ENCODE measurements around the gene TLE6. TPM values are rescaled to one million over a fixed set of nuclear protein-coding genes. Genes with fewer than 3 reads are reported as not detected.
"Not testable (repeated sequence)": the region's sequence is repeated elsewhere in the genome, so short reads cannot be mapped to it uniquely, and the experiment has no call there.

Gene TLE6
- total RNA-seq, 1 donor from 2014 or later, result 0.40 TPM

DNA sequence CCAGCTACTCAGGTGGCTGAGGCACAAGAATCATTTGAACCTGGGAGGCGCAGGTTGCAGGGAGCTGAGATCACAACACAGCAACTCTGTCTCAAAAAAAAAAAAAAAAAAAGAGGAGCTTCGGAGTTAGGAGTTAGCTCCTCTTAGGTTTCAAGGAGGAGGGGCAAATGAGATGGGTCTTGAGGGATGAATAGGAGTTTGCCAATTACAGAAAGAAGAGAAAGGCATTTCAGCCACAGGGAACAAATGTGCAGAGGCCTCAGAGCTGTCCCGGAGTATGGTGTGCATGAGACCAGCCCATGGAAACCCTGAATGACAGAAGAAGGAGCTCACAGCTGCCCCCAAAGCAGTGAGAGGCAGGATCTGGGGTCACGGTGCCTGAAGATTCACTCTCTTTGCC lies 27.2 kb downstream of the TLE6 start:
- no peak for ATAC-seq

DNA sequence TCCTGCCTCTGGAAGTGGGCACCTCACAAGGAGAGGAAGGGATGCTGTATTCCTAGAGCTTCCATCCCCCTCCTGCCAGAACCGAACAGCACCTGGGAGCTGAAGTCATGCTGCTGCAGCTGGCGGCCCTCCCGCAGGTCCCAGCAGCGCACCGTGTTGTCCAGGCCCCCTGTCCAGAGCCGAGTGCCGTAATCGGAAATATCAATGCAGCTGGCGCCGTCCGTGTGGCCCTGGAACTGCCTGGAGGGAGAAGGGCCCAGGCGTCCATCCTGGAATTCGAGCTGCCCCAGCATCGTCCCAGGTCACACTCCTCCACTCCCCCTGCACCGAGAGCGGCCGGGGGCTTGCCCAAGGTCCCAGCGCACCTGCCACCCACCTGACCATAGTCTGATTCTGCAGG lies 28.0 kb downstream of the TLE6 start:
- no peak for ATAC-seq

DNA sequence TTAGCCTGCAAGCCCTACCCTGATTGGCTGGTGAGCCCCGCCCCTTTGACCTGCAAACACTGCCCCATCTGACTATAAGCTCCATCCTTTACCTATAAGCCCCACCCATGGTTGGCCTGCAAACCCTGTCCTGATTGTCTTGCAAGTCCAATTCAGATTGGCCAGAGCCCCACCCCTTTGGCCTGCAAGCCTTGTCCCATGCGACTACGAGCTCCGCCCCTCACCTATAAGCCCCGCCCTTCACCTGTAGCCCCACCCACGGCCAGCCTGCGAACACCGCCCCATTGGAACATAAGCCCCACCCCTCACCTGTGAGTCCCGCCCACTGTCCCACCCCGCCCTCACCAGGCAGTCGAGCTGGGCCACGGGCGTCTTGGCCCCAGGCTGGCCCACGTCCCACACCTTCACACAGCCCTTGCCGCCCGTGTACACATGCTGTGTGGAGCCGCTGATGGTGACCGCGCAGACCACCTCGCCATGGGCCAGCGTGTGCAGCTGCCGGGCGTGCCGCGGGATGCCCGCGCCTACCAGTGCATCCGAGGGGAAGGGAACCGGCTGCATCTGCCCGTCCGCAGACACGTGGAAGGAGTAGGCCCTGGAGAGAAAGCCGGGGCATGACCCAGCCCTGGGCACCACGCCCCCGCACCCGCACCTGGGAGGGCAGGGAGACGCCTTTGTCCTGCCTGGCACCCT lies 28.9 kb downstream of the TLE6 start:
- ATAC-seq, result peak; percentile 35

- ATAC-seq, result no peak
Measured at GRCh38 chr19:3007975-3008374, 30.6 kb downstream of the TLE6 start.

DNA sequence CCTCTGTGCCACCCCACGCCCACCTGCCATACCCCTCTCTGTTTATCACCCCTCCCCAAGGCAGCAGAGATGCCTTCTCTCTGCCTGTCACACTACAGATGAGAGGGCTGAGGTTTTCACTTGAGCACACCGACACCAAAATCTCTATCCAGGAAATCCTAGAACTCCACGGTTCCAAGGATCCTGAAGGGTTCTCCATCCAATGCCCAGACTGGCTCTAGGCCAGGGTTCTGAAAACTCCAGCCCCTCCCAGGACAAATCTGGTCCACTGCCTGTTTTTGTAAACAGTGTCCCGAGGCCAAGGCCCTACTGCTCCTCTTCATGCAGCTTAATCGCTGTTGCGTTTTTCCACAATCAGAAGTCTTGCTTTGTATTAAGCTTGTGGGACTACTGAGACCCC lies 31.6 kb downstream of the TLE6 start:
- no peak for ATAC-seq

- no peak for ATAC-seq
Measured at GRCh38 chr19:3010871-3011270, 33.5 kb downstream of the TLE6 start.

GRCh38 chr19:3012059-3012458 lies 34.7 kb downstream of the TLE6 start:
- not testable (repeated sequence) for ATAC-seq

DNA sequence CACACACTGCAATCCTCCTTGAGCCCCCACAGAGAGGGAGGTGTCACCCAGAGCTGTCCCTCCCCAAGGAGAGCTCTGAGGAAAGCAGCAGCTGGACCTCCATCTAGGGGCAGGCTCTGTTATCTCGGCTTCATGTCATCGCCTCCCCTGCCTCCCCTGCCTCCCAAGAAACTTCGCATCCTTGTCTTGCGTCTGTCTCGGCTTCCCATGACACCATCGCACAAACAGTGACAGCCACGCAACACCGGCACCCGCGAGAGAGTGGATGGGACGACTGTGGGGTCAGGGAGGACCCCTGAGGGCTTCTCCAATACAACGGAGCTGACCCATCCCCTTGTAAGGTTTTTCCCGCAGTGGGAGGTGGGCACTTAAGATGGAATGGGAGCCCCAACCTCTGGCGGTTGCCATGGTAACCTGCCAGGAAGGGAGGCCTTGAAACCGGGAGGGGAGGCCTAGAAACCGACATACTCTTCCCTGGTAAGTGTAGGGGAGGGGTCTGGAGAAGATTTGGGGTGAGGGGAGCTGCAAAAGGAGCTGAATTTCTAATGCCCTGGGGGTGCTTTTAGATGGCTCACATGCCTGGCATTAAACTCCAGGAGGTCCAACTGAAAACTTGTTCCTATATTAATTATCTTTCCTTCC lies 35.4 kb downstream of the TLE6 start:
- ATAC-seq, result no peak

GRCh38 chr19:3013263-3013725 lies 35.9 kb downstream of the TLE6 start:
- peak; percentile 10 for ATAC-seq

DNA sequence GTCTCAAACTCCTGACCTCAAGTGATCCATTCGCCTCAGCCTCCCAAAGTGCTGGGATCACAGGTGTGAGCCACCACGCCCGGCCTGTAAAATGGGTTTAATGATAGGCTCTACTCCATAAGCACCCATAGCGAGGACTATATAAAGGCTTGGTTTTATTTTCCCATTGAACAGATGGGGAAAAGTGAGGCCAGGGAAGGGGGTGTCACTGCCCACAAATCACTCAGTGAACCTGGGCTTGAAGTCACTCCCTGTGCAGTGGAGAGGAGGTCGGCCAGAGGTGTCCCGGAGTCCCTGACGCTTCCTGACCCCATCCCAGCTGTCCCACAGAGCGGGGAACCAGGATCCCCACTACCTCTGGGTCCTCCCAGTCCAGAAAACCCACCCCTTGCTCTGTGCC lies 36.8 kb downstream of the TLE6 start:
- ATAC-seq, result no peak

DNA sequence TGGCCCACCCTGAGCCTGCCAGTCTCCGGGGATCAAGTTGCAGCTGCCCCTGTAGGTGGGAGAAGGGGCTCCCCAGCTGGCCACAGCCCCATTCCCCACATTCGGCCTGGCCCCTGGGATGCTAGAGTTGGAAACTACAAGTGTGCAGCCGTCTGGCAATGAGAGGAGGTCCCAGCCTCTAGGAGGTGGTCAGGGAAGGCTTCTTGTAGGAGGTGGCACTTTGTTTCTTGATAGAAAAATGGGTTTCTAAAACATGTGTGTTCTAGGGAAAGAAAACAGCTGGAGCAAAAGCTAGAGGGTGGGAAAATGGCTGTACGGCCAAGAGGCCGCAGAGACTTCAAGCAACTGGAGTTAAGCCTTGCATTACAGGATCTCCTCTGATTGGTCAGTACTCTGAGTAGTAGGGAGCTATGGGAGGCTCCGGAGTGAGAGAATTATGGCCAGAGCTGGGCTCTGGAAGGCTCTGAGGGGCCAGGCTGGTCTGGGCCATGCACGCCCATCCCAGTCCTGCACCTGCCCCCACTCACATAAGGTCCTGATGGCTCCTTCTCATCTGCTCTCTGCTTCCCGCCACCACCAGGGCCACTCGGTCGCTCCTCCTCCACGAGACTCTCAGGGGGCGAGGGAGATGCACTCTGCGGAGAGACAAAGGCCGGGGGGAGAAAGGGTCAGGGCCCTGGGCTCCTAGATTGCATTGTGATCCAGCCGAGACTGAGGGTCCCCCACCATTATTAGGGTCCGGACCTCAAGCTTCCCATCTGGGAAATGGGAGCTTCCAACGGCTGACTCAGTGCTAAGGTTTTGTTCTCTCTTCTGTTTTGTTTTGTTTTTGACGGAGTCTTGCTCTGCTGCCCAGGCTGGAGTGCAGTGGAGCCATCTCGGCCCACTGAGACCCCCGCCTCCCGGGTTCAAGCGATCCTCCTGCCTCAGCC lies 38.0 kb downstream of the TLE6 start:
- no peak for ATAC-seq

- ATAC-seq, result no peak
Measured at GRCh38 chr19:3017923-3018322, 40.6 kb downstream of the TLE6 start.

DNA sequence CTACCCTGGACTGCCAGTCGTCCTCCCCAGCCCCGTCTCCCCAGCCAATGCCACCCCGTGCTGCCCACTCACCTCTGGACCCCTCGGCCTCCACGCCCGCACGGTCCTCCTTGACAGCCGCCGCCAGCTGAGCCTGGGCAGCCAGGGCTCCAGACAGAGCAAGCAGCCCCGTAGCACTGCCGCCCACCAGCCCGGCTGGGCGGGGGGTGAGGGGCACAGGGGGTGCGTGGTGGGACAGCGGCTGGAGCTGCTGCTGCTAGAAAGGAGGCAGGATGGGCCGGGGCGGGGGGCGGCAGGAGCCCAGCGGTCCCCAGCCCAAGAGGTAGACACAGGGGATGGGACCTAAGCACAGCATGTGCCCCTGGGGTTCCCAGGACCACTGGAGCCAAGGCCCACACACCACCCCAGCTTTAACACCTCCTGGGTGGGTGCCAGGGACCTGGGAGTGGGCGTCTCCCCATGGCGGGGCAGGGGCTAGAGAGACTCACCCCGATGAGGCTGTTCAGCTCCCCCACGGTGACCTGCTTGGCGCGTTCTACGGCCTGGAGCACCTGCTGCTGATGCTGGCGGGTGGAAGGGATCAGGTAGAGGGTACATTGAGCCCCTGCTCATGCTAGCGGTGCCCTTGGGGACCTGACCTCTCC lies 42.0 kb downstream of the TLE6 start:
- ATAC-seq, result peak; percentile 19

- ATAC-seq, result no peak
Measured at GRCh38 chr19:3020321-3020960, 43.1 kb downstream of the TLE6 start.

- ATAC-seq, result no peak
Measured at GRCh38 chr19:3024509-3024869, 47.1 kb downstream of the TLE6 start.

- peak; percentile 7 for ATAC-seq
Measured at GRCh38 chr19:3024870-3025548, 47.6 kb downstream of the TLE6 start.

- ATAC-seq, result no peak
Measured at GRCh38 chr19:3025549-3025886, 48.2 kb downstream of the TLE6 start.

- no peak for ATAC-seq
Measured at GRCh38 chr19:3026768-3027167, 49.4 kb downstream of the TLE6 start.

DNA sequence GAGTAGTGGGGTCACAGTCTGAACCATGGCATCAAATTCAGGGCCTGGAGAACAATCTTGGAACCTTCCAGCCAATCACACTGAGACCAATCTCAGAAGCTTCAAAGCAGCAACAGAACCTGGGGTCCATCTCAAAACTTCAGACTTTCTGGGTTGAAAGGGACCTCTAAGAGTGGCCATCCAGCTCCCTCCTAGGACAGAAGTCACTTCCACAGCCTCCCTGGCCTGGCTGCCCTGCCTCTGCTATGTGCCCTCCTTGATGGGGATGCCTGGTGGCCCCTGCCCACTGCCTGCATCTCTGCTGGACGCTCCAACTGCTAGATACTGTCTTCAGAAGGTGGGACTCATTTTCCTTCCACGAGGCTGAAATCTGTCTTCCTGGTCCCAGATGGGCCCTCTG lies 49.9 kb downstream of the TLE6 start:
- no peak for ATAC-seq

DNA sequence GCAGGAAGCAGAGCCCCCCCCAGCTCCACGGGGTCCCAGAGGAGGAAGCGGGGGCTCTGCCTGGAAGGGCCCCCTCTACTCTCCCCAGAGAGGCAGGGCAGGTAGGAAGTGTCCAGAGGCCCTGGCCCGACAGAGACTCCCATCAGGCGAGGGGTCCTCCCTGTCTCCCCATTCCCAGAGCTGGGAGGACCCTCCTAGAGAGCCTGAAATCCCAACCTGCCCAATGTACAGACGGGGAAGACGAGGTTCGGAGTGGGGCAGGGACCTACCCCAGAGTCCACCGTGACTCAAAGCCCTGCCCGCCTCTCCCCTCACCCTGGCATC lies 50.6 kb downstream of the TLE6 start:
- no peak for ATAC-seq

- ATAC-seq, result peak; percentile 25
Measured at GRCh38 chr19:3028305-3029064, 51.1 kb downstream of the TLE6 start.
